ENCODE data around the gene RIOX2.

DNA sequence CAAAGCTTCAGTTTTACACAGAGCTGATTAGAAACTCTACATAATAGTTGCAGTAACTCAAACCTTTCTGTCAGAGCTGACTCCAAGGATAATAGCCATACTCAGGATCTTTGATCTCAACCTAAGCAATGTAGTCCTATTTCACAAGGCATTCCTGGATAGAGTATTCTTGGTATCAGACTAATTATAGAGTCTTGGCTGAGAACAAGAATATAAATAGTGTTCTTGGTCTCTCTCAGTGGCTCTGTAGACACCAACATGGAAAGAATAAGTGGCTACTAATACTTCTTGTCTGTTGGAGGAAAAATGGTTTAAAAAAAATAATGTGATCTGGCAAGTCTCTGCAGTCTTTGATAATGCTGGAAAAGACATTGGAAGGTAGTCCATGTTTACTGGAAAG lies 55.7 kb downstream of the RIOX2 start:
- TF ChIP-seq, protein P1, sequence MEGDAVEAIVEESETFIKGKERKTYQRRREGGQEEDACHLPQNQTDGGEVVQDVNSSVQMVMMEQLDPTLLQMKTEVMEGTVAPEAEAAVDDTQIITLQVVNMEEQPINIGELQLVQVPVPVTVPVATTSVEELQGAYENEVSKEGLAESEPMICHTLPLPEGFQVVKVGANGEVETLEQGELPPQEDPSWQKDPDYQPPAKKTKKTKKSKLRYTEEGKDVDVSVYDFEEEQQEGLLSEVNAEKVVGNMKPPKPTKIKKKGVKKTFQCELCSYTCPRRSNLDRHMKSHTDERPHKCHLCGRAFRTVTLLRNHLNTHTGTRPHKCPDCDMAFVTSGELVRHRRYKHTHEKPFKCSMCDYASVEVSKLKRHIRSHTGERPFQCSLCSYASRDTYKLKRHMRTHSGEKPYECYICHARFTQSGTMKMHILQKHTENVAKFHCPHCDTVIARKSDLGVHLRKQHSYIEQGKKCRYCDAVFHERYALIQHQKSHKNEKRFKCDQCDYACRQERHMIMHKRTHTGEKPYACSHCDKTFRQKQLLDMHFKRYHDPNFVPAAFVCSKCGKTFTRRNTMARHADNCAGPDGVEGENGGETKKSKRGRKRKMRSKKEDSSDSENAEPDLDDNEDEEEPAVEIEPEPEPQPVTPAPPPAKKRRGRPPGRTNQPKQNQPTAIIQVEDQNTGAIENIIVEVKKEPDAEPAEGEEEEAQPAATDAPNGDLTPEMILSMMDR (IDR thresholded peaks at IDR 0.05): no peak
- TF ChIP-seq POLR2A (IDR thresholded peaks at IDR 0.05): no peak
